Suprapubic skin (tissue), 4 donors: ENCODE data around the gene GCC1. TPM values are rescaled to one million over a fixed set of nuclear protein-coding genes. Genes with fewer than 3 reads are reported as not detected.

Experiments used
- DNase-seq, 2 donors: peaks; one replicate each; pipeline ENCODE4 v3.0.0-alpha.2; 2019; ENCODE audit warnings: low spot score in 2 of 2
- H3K27ac ChIP-seq: fragments of 200-600 bp; sonication (generic); one replicate; pipeline ENCODE4 v1.5.1; 2019
- H3K27me3 ChIP-seq: fragments of 200-600 bp; sonication (generic); one replicate; pipeline ENCODE4 v1.5.1; 2019
- H3K36me3 ChIP-seq: fragments of 200-600 bp; sonication (generic); one replicate; pipeline ENCODE4 v1.5.1; 2019
- H3K4me1 ChIP-seq: fragments of 200-600 bp; sonication (generic); one replicate; pipeline ENCODE4 v1.5.1; 2019
- H3K4me3 ChIP-seq: fragments of 200-600 bp; sonication (generic); one replicate; pipeline ENCODE4 v1.5.1; 2019; ENCODE audit warnings: mild to moderate bottlenecking
- H3K9me3 ChIP-seq: fragments of 200-600 bp; sonication (generic); one replicate; pipeline ENCODE4 v1.5.1; 2019
- CTCF ChIP-seq, 2 donors: fragments of 200-600 bp in 1 of 2; fragments of 450-650 bp in 1 of 2; sonication (generic) in 1 of 2; IDR thresholded peaks; one replicate each; pipeline ENCODE4 v1.5.1; 2016 to 2019; ENCODE audit warnings: antibody characterized with exemption in 2 of 2, mild to moderate bottlenecking in 1 of 2, moderate library complexity in 1 of 2
- EP300 ChIP-seq: sonication (generic); formaldehyde crosslinking; IDR thresholded peaks from one replicate; pipeline ENCODE4 v1.6.1; 2017; ENCODE audit warnings: antibody characterized with exemption
- POLR2A ChIP-seq, 2 donors: fragments of 450-650 bp; IDR thresholded peaks; one replicate each; pipeline ENCODE4 v1.6.1; 2017; ENCODE audit warnings: antibody characterized with exemption in 2 of 2, mild to moderate bottlenecking in 2 of 2, moderate library complexity in 2 of 2
- POLR2AphosphoS5 ChIP-seq, 3 donors: sonication (generic); formaldehyde crosslinking; IDR thresholded peaks; one replicate each; pipeline ENCODE4 v1.6.1; 2017; ENCODE audit warnings: antibody characterized with exemption in 3 of 3
- WGBS: methylation state at CpG from one replicate; pipeline ENCODE4 v1.1.5; 2018; 5-methylcytosine and 5-hydroxymethylcytosine counted together
- total RNA-seq, 4 donors: library from RNA; depleted of rRNA; stranded (reverse); fragments of >200 nt; gene quantifications; one replicate each; pipeline ENCODE4 v1.1.0, GENCODE V29; 2016

GCC1 gene
- total RNA-seq: 10 to 100 TPM; 17.8 to 27.7 (median 20.5) TPM

GRCh38 chr7:127585044-127585953 is at the start of gene GCC1:
GCC1 (minus strand) TSS chr7:127585596; CDS start chr7:127585182, 414 bp downstream.
- 5% methylated on average over 37 of the region's 78 CpGs for whole genome bisulfite sequencing
- H3K27ac ChIP-seq: peak within 1 kb of the TSS; percentile 90

GRCh38 chr7:127632276-127632910 is 47.0 kb upstream of the GCC1 start:
- no peak for TF ChIP-seq EP300
- TF ChIP-seq POLR2A (IDR thresholded peaks at IDR 0.05): no peak
- TF ChIP-seq POLR2AphosphoS5 (IDR thresholded peaks at IDR 0.05): no peak
- TF ChIP-seq CTCF (IDR thresholded peaks at IDR 0.05): no peak
- Histone ChIP-seq H3K36me3 (no peaks in the 10 kb centered on the region), H3K4me1 (no peaks in the 10 kb centered on the region), H3K4me3 (no peak overlapping the region), H3K27ac (no peak overlapping the region), H3K9me3 (no peaks in the 10 kb centered on the region), H3K27me3 (no peaks in the 10 kb centered on the region)
- WGBS: 76% methylated on average over 7 of the region's 7 CpGs
- no peak for DNase-seq

More at GRCh38 chr7:127585044-127585953, at the start of gene GCC1:
- peaks cover 33% of the 10 kb centered on the region for H3K36me3 ChIP-seq
- peaks cover 64% of the 10 kb centered on the region for H3K4me1 ChIP-seq
- peak; percentile 94 to 95 for DNase-seq
- peak in 1 of 2 donors; percentile 74 for TF ChIP-seq POLR2A (IDR thresholded peaks at IDR 0.05)
- TF ChIP-seq EP300: no peak
- peak; percentile 5 to 47 (median 41) for TF ChIP-seq POLR2AphosphoS5 (IDR thresholded peaks at IDR 0.05)
- no peak for TF ChIP-seq CTCF (IDR thresholded peaks at IDR 0.05)
- H3K27me3 ChIP-seq: no peaks in the 10 kb centered on the region
- peak within 1 kb of the TSS; percentile 92 for H3K4me3 ChIP-seq
- H3K9me3 ChIP-seq: no peaks in the 10 kb centered on the region

GRCh38 chr7:127629268-127629854 is 44.0 kb upstream of the GCC1 start:
- H3K27me3 ChIP-seq: no peaks in the 10 kb centered on the region
- no peaks in the 10 kb centered on the region for H3K4me1 ChIP-seq
- H3K9me3 ChIP-seq: no peaks in the 10 kb centered on the region
- H3K4me3 ChIP-seq: no peak overlapping the region
- TF ChIP-seq CTCF (IDR thresholded peaks at IDR 0.05) (no peak), EP300 (no peak), POLR2AphosphoS5 (IDR thresholded peaks at IDR 0.05) (no peak), POLR2A (IDR thresholded peaks at IDR 0.05) (no peak)
- no peaks in the 10 kb centered on the region for H3K36me3 ChIP-seq
- no peak for DNase-seq
- 24% methylated on average over 5 of the region's 5 CpGs for WGBS
- H3K27ac ChIP-seq: no peak overlapping the region

- TF ChIP-seq CTCF (IDR thresholded peaks at IDR 0.05) (no peak), POLR2AphosphoS5 (IDR thresholded peaks at IDR 0.05) (no peak), EP300 (no peak), POLR2A (IDR thresholded peaks at IDR 0.05) (no peak)
- Histone ChIP-seq H3K27ac (no peak overlapping the region), H3K27me3 (no peaks in the 10 kb centered on the region), H3K4me1 (no peaks in the 10 kb centered on the region), H3K9me3 (no peaks in the 10 kb centered on the region), H3K4me3 (no peak overlapping the region), H3K36me3 (no peaks in the 10 kb centered on the region)
- DNase-seq: no peak
- 72% methylated on average over 3 of the region's 3 CpGs for WGBS
These were observed 43.0 kb upstream of the GCC1 start for GRCh38 chr7:127628445-127628844.

- Histone ChIP-seq H3K36me3 (no peaks in the 10 kb centered on the region), H3K4me1 (peaks cover 4% of the 10 kb centered on the region), H3K4me3 (no peak overlapping the region), H3K27me3 (peaks cover 11% of the 10 kb centered on the region), H3K9me3 (no peaks in the 10 kb centered on the region), H3K27ac (no peak overlapping the region)
- no peak for TF ChIP-seq EP300
- no peak for TF ChIP-seq CTCF (IDR thresholded peaks at IDR 0.05)
- no peak for TF ChIP-seq POLR2A (IDR thresholded peaks at IDR 0.05)
- no peak for TF ChIP-seq POLR2AphosphoS5 (IDR thresholded peaks at IDR 0.05)
- DNase-seq: no peak
These were observed 39.9 kb upstream of the GCC1 start for GRCh38 chr7:127625331-127625730.
